Fibroblast of the aortic adventitia (primary cell): ENCODE results near the gene TRPM5. TPM values are rescaled to one million over a fixed set of nuclear protein-coding genes. Genes with fewer than 3 reads are reported as not detected.

Source experiments
- DNase-seq: peaks from one replicate; pipeline ENCODE4 v3.0.0-alpha.2; 2010; ENCODE audit warnings: low read depth
- H3K4me3 ChIP-seq: 2 replicates; pipeline ENCODE4 v1.5.1; 2011; ENCODE audit warnings: low read depth, mild to moderate bottlenecking, control low read depth, low read length, moderate library complexity
- total RNA-seq: library from RNA; depleted of rRNA; stranded (reverse); fragments of >200 nt; gene quantifications from 2 replicates; pipeline ENCODE4 v1.2.3, GENCODE V29; 2012; ENCODE audit warnings: low replicate concordance
- TF ChIP-seq, protein P1 (sequence below): IDR thresholded peaks from 2 replicates; pipeline ENCODE4 v1.5.1; 2011; ENCODE audit warnings: mild to moderate bottlenecking, low read length, control low read depth, inconsistent platforms; ENCODE audit not compliant: insufficient read depth

Gene TRPM5
- total RNA-seq, 1 donor: not detected

DNA sequence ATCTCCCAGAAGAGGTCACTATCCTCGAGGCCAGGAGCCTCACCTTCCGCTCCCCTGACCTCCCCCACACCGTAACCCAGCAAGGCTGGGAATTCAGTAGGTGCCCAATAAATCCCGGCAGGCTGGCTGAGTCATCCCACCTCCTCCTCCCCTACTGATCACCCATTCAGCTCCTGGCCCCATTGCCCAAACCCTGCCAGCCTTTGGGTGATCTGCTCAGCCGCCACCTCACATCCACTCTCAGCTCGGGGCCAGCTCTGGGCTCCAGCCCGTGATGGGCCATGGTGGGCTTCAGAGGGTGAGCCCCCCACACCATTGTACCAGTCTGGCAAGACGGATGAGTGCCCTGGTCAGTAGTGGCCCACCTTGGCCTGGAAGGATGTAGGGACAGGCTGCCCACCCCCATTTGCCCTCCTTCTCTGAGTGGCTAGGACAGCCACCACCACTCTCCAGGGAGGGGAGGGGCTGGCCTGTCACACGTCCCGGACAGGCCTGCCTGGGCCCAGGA is 8.2 kb downstream of the TRPM5 start:
- DNase-seq: no peak
- TF ChIP-seq, protein P1, sequence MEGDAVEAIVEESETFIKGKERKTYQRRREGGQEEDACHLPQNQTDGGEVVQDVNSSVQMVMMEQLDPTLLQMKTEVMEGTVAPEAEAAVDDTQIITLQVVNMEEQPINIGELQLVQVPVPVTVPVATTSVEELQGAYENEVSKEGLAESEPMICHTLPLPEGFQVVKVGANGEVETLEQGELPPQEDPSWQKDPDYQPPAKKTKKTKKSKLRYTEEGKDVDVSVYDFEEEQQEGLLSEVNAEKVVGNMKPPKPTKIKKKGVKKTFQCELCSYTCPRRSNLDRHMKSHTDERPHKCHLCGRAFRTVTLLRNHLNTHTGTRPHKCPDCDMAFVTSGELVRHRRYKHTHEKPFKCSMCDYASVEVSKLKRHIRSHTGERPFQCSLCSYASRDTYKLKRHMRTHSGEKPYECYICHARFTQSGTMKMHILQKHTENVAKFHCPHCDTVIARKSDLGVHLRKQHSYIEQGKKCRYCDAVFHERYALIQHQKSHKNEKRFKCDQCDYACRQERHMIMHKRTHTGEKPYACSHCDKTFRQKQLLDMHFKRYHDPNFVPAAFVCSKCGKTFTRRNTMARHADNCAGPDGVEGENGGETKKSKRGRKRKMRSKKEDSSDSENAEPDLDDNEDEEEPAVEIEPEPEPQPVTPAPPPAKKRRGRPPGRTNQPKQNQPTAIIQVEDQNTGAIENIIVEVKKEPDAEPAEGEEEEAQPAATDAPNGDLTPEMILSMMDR: no peak
- no peak overlapping the region for H3K4me3 ChIP-seq

GRCh38 chr11:2435288-2436012 is 8.9 kb downstream of the TRPM5 start:
- no peak overlapping the region for H3K4me3 ChIP-seq
- no peak for DNase-seq
- TF ChIP-seq, protein P1: no peak

DNA sequence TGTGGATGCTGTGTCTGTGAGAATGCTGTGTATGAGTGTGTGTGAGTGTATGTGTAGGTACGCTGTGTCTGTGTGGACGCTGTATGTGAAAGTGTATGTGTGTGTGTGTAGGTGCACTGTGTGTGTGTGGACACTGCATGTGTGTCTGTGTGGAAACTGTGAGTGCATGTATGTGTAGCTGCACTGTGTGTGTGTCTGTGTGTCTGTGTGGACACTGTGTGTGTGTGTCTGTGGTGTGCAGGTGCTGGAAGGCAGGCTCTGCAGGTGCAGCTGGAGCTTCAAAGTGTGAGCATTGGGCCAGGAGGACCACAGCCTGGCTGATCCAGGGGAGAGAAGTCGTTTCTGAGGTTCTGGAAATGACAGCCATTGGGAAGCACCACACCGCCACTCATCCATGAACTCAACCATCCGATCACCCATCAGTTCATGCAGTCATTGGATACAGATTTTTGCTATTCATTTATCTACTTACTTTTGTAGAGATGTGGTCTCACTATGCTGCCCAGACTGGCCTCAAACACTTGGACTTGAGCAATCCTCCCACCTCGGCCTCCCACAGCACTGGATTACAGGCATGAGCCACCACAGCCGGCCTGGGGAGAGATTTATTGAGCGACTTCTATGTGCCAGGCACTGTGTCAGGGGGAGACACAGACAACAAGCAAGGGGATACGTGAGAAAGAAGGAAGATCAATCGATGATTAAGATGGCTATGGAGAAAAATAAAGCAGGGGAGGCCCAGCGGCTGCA is 9.6 kb downstream of the TRPM5 start:
- no peak overlapping the region for H3K4me3 ChIP-seq
- no peak for DNase-seq

GRCh38 chr11:2434008-2434407 is 10.3 kb downstream of the TRPM5 start:
- DNase-seq: no peak
- TF ChIP-seq, protein P1: no peak
- H3K4me3 ChIP-seq: no peak overlapping the region

More for the DNA sequence above, 9.6 kb downstream of the TRPM5 start:
- TF ChIP-seq, protein P1: no peak

DNA sequence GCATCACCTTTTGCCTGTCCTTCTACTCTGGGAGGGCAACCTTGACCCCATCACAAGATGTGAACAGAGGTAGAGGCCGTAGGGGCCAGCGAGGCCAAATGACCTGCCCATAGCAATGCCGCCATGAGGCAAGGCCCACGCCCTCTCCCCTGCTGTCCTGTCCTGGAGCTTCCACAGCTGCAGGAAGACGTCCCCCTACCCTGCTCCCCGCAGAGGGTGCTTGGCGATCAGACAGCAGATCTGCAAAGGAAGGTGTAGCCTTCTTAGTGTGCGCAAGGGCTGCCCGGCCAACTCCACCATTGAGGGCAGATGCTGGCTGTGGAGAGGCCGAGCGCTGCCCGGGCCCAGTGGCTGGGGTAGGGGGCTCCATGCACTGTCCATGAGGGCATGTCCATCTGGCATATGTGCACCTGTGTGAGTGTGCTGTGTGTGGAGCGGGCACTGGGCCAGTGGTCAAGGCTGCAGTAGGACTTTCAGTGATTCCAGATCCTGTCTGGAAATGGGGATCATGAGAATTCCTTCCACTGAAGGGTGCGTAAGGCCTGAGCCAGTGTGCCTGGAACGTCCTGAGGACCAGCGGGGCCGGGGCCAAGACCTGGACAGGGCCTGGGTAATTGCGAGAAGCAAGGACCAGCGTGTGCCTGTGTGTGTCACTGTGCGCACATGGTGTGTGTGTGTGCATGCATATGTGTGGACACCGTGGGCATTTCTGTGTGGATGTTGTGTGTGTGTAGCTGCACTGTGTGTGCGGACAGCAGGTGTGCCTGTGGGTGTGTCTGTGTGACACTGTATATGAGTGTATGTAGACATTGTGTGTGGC is 11.0 kb downstream of the TRPM5 start:
- TF ChIP-seq, protein P1: no peak
- no peak for DNase-seq
- no peak overlapping the region for H3K4me3 ChIP-seq

DNA sequence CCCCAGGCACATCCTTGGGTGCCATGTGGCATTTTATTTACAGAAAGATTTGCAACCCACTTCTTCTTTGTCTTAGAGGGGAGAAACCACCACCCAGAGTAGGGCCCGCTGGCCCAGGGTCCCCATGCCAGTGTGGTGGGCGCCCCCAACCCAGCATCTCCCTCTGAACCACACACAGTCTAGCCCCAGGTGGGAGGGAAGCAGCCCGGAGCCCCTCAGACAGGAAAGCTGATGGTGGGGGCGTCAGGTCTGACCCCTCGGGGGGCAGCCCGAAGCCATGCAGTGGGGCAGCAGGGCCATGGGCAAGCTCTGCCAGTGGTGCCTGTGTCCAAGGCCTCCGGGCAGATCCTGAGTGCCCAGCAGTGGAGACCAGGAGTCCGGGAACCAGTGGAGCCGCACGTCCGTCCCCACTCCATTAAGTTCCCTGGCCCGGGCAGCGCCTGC is 11.7 kb downstream of the TRPM5 start:
- TF ChIP-seq, protein P1: no peak
- no peak for DNase-seq
- no peak overlapping the region for H3K4me3 ChIP-seq
